Osteocyte (in vitro differentiated cells): ENCODE measurements around the gene KIAA0930. TPM values are rescaled to one million over a fixed set of nuclear protein-coding genes. Genes with fewer than 3 reads are reported as not detected.
A peak's percentile ranks its signal among the peaks of the same experiment; 100 is the strongest.

ENCODE experiments used
- DNase-seq: peaks from one replicate; pipeline ENCODE4 v3.0.0; 2021; ENCODE audit warnings: mixed read lengths; ENCODE audit not compliant: unreplicated experiment; ENCODE audit errors: extremely low spot score
- H3K27ac Mint-ChIP-seq: one replicate; pipeline ENCODE4 v1.8.0; 2021; ENCODE audit warnings: mild to moderate bottlenecking, mixed read lengths; ENCODE audit not compliant: unreplicated experiment
- H3K27me3 Mint-ChIP-seq: one replicate; pipeline ENCODE4 v1.8.0; 2021; ENCODE audit warnings: mixed read lengths; ENCODE audit not compliant: unreplicated experiment
- H3K36me3 Mint-ChIP-seq: one replicate; pipeline ENCODE4 v1.8.0; 2021; ENCODE audit warnings: mixed read lengths; ENCODE audit not compliant: unreplicated experiment
- H3K4me1 Mint-ChIP-seq: one replicate; pipeline ENCODE4 v1.8.0; 2021; ENCODE audit warnings: mixed read lengths; ENCODE audit not compliant: unreplicated experiment
- H3K4me3 Mint-ChIP-seq: one replicate; pipeline ENCODE4 v1.8.0; 2021; ENCODE audit warnings: mild to moderate bottlenecking, moderate library complexity, mixed read lengths; ENCODE audit not compliant: unreplicated experiment
- H3K9me3 Mint-ChIP-seq: one replicate; pipeline ENCODE4 v1.8.0; 2021; ENCODE audit warnings: mixed read lengths; ENCODE audit not compliant: unreplicated experiment
- total RNA-seq: library from RNA; stranded (reverse); gene quantifications from 2 replicates; pipeline ENCODE4 v1.2.1, GENCODE V29; 2021
- TF ChIP-seq, protein P1 (sequence below): fragments of 200-600 bp; sonication (generic); IDR thresholded peaks from 2 replicates; pipeline ENCODE4 v1.5.0; 2021; ENCODE audit warnings: antibody characterized with exemption, mild to moderate bottlenecking, moderate library complexity

The KIAA0930 gene
- total RNA-seq, 1 donor from 2014 or later: 53.1 TPM

DNA sequence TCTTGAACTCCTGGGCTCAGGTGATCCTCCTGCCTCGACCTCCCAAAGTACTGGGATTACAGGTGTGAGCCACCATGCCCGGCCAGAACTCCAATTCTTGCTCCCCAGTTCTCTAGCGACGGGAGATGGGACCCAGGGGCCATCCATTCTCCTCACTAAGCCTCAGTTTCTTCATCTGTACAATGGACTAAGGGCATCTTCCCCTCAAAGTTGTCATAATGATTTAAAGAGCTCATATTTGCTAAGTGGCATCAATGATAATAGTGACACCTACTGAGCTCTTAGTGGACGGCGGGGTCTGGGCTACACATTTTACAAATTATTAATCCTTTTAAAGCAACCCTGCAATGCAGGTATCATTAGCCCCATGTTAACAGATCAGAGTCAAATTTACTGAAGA lies 34.5 kb downstream of the KIAA0930 start:
- no peaks in the 10 kb centered on the region for H3K27me3 Mint-ChIP-seq
- TF ChIP-seq, protein P1, sequence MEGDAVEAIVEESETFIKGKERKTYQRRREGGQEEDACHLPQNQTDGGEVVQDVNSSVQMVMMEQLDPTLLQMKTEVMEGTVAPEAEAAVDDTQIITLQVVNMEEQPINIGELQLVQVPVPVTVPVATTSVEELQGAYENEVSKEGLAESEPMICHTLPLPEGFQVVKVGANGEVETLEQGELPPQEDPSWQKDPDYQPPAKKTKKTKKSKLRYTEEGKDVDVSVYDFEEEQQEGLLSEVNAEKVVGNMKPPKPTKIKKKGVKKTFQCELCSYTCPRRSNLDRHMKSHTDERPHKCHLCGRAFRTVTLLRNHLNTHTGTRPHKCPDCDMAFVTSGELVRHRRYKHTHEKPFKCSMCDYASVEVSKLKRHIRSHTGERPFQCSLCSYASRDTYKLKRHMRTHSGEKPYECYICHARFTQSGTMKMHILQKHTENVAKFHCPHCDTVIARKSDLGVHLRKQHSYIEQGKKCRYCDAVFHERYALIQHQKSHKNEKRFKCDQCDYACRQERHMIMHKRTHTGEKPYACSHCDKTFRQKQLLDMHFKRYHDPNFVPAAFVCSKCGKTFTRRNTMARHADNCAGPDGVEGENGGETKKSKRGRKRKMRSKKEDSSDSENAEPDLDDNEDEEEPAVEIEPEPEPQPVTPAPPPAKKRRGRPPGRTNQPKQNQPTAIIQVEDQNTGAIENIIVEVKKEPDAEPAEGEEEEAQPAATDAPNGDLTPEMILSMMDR: no peak
- H3K27ac Mint-ChIP-seq: peak overlapping the region; percentile 9
- peaks cover 40% of the 10 kb centered on the region for H3K4me1 Mint-ChIP-seq
- H3K4me3 Mint-ChIP-seq: no peak overlapping the region
- no peaks in the 10 kb centered on the region for H3K9me3 Mint-ChIP-seq
- peaks cover 6% of the 10 kb centered on the region for H3K36me3 Mint-ChIP-seq
- no peak for DNase-seq

DNA sequence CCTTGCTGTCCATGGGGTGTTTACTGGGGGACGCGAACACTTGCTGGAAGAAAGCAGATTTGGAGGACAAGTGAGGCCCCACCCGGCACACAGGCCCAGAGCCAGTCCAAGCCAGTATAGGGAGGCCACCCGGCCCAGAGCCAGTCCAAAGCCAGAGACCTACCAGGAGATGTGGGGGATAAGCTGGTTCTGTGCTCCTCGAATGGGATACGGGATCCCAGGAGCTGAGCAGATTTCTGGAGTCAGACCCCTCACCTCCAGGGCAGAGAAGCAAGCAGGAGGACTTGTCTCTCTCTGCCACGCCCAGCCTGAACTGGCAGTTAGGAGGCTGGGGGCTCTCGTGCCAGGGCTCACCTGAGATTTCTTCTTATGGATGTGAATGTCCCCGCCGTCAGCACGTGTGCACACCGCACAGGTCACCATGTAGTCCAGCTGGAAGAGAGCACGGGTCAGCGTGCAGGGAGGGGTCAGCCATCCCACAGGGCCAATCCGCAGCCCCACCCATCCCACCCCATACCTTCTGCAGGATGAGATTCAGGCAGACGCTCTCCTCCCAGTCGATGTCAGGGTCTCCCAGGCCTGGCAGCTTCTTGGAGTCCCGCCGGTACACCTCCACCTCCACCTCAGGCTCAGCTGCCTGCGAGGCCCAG lies 35.3 kb downstream of the KIAA0930 start:
- DNase-seq: no peak
- Mint-ChIP-seq H3K36me3 (peaks cover 6% of the 10 kb centered on the region), H3K27me3 (no peaks in the 10 kb centered on the region), H3K9me3 (no peaks in the 10 kb centered on the region), H3K27ac (no peak overlapping the region), H3K4me1 (peaks cover 40% of the 10 kb centered on the region), H3K4me3 (no peak overlapping the region)
- TF ChIP-seq, protein P1: no peak

DNA sequence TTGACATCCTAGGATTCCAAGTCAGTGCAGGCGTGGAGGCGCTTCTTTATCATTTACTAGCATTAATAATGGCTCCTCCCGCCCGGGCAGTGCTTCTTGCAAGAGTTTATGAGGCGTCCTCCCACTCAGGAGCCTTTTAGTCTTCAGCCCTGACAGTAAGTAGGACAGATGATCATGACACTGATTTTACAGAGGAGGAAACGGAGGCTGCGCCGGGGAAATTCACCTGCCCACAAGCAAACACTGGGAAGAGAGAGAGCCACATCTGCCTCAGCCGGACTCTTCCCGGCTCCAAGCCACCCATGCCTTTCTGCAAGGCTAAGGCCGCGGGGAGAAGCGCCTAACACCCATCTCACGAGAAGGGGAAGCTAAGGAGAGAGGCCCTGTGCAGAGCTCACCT lies 35.9 kb downstream of the KIAA0930 start:
- DNase-seq: no peak
- no peaks in the 10 kb centered on the region for H3K27me3 Mint-ChIP-seq
- no peak overlapping the region for H3K27ac Mint-ChIP-seq
- H3K36me3 Mint-ChIP-seq: peaks cover 7% of the 10 kb centered on the region
- no peak overlapping the region for H3K4me3 Mint-ChIP-seq
- H3K9me3 Mint-ChIP-seq: no peaks in the 10 kb centered on the region
- H3K4me1 Mint-ChIP-seq: peaks cover 34% of the 10 kb centered on the region
- TF ChIP-seq, protein P1: no peak

DNA sequence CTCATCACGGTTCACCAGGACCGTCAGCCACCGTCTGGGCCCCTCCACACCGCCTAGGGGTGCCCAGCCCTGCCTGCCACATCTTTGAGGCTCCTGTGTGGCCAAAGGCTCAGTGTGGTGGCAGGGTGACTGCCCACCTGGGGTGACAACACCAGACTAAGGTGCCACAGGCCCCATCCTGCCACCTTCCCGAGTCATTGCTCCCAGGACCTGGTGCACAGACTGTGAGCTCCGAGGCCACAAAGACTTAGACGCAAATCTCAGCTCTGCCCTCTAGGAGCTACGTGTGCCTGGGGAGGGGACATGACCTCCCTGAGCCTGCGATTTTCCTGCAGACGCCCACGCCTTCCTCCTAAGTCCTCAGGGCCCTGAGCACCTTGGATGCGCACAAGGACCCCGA lies 36.5 kb downstream of the KIAA0930 start:
- H3K4me1 Mint-ChIP-seq: peaks cover 28% of the 10 kb centered on the region
- peaks cover 12% of the 10 kb centered on the region for H3K36me3 Mint-ChIP-seq
- no peak for DNase-seq
- H3K9me3 Mint-ChIP-seq: no peaks in the 10 kb centered on the region
- TF ChIP-seq, protein P1: no peak
- H3K27ac Mint-ChIP-seq: no peak overlapping the region
- H3K27me3 Mint-ChIP-seq: no peaks in the 10 kb centered on the region
- no peak overlapping the region for H3K4me3 Mint-ChIP-seq

DNA sequence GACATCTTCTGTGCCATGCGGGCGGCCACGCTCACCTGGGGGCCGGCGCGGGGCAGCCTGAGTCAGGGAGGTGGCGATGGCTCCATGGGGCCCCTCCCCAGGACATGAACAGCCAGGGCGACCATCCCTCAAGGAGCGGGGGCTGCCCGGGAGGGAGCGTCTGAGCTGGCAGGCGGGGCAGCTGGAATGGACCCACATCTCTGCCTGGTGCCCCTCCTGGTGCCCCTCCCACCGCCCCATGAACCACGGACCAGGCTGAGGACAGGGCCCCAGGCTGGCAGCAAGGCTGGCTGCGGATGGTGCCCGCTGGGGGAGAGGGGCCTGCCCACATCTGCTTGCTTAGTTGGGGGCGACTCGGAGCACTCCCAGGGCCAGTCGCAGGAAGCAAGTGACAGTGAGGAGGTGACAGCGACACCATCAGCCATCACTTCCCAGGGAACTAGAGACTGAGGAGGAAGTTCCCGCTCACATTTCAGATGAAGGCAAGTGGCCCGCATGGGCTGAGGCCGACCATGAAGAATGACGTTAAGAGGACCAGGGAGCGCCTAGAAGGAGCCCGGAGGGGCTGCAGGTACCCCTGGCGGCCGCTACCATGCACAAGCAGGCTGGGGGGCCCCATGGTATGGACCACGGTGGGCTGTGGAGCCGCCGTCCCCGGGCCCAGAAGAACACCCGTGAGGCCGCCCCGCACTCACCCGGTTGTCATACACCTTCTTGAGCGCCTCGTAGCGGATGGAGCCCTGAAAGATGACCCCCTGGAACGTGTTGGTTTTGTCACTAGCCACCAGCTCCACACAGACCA lies 37.3 kb downstream of the KIAA0930 start:
- Mint-ChIP-seq H3K4me3 (no peak overlapping the region), H3K27ac (no peak overlapping the region), H3K36me3 (peaks cover 13% of the 10 kb centered on the region), H3K4me1 (peaks cover 23% of the 10 kb centered on the region), H3K9me3 (no peaks in the 10 kb centered on the region), H3K27me3 (no peaks in the 10 kb centered on the region)
- TF ChIP-seq, protein P1: no peak
- DNase-seq: no peak
